DLD1 (cell line): Measurements from ENCODE around the gene GLO1.

Experiments used
- in situ Hi-C: cut with HindIII; loops from 2 replicates; pipeline ENCODE4 v1.10.0; 2017; ENCODE audit warnings: low sequenced_read_pairs

GLO1 gene

DNA sequence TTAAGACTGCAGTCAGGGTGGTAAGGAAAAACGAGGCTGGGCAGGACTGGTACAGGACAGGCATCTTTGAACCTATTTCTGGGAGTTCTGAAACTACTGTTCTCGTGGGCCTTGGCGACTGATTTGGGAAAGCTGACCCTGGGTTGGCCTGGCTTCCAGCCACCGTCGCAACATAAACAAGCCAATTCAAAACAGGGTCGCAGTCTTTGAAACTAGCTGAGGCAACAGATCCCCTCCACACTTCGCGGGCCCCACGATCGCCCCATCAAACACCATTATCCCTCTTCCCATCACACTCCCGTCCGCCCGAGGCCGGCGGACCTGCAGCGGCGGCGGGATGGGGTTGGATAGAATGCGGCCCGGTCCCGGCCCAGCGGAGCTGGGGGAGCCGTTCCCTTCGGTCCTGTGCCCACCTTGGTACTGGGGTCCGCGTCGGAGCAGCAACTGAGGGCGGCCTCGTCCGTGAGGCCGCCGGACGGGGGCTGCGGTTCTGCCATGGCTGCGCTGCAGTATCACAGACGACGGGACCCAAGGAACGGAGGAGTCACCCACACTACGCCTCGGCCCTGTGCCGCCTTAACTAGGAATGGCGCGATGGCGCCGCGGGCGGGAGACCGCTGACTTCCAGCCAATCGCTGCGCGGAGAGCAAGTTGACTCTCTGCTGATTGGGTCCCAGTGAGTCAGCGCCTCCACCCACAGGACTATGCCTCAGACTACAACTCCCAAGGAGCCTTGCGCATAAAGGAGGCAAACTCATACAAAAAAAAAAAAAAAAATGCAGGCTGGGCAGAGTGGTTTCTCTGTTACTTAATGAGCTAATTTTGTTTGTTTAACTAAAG is at the start of gene GLO1:
GLO1 (minus strand) TSS at position 588 of the 840 bp plus-strand sequence; CDS start at position 497, 91 bp downstream.
- in situ Hi-C loops, result no loop called here

- in situ Hi-C loops, result no loop called here
Observed at GRCh38 chr6:38750968-38751615, 48.1 kb upstream of the GLO1 start.

DNA sequence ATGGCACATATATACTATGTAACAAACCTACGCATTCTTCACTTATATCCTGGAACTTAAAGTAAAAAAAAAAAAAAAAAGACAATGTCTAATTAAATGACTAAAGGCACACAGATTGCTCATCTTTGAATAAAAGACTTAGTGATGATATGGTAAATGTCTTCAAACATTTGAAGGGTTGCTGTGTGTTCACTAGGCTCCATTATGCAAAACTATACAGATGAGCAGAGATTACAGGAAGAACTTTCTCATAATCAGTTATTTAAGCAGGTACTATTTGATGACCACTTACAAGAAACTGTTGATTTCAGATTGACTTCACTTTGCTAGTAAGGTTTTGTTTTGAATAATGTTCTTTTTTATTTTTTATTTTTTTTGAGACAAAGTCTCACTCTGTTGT is 46.5 kb upstream of the GLO1 start:
- in situ Hi-C loops, result no loop called here

- in situ Hi-C loops, result no loop called here
Observed at GRCh38 chr6:38739532-38739931, 36.6 kb upstream of the GLO1 start.

DNA sequence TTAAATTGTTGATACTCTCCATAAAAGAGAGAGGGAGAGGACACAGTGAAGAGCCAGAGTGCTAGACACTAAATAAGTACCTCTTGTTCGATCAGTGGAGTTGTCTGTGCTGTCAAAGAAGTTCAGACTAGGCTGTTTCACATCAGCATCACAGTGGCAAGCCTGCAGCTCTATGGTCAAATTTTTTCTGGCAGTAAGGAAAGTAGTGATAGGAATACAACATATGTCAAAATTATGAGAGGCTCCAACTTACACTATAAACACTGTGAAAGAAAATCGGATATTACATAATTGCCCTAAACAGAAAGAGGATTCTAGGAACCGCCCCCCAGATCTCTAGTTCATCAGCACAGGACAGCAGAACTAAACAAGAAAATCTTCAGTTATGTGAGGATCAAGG is 35.3 kb upstream of the GLO1 start:
- in situ Hi-C loops, result no loop called here

DNA sequence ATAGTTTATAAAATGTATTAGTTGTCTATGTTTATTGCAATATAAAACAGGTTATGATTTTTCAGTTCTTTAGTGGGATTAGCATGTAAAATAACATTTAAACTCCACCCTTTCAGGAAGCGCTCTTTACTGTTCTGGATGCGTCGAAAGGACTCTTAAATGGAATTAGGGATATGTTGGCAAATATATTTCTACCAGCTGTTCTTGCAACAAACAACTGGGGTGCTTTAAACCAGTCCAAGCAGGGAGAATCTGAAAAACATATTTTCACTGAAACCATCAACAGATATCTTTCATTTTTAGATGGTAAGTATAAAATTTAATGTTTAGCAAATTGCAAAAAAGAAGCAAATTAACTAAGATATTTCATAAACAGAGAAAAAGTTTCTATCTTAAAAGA is 34.0 kb upstream of the GLO1 start:
- in situ Hi-C loops, result no loop called here

DNA sequence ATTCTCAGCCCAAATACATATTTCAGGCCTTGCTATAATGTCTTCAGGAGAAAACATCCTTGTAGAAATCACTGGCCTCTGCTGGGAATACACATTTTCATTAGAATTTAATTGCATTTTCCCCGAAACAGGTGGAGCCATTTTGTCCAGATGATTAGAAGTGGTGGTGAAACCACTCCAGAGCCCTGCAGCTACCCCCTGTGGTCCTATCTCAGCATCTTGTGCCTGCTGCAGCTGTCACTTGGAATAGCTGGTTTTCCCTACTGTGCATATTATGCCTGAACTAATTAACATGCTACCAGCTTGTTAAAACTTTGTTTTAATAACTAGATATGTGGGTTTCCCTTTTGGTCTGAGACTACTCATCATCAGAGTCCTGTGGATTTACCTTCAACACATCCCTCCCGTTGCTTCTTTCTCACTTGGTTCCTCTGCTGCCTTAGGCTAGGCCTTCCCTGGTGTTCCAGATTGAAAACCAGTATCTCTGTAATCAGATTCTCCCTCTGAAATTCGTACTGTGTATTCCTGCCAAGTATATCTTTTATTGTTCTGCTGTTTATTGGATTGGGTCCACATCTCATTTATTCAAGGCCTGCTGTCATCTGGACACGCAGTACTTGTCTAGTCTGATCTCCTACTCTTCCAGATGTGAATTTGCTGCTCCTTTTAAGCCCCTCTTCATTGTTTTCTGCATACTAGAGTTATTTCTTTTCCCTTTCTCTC is 27.4 kb upstream of the GLO1 start:
- in situ Hi-C loops, result no loop called here

DNA sequence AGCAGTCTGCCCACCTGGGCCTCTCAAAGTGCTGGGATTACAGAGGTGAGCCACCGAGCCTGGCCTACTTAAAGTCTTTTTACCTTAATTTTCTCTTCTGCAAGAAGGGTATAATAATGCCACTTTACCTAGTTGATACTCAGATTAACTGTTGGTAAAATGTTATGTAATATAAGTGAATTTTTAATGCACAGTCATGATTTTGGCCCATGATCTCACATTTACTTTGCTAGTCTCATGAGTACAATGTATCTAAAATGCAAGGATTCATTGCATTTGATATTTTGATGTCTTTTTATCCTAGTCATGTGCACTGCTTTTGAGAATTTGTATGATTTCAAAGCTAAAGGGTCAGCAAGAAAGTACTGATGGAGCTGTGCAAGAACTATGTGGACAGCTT is 25.3 kb upstream of the GLO1 start:
- in situ Hi-C loops, result no loop called here

DNA sequence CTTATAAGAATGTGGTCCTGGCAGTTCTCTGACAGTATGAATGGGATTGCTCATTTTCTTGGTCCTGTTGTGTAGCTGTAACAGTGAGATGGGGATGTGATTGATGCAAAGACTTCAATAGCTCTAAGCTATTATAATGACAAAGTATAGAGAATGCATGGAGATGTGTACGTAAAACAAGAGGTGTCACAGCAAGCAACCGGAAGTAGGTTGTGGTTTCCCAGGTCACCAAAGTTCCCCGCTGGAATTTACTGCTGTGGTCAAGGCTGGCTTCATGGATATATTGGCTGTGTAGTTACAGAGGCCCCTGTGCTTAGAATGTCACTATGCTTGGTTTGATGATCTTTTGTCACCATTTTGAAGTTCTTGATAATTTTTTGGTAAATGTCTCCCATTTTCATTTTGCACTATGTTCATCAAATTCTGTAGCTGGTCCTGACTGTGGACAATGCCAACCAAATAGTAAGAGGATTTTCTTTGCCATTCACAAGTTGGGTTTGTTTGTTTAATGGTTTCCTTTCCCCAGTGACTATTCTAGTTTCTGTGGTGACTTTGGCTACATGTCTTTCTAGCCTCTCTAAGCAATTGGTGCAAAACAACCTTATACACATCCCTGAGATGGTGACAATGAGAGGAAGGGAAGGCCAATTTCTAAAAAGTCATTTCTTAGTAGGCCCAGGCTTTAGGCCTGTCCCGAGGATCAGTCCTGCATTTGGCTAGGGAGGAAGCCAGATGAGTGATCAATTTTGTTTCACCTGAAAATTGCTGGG is 22.7 kb upstream of the GLO1 start:
- in situ Hi-C loops, result no loop called here

DNA sequence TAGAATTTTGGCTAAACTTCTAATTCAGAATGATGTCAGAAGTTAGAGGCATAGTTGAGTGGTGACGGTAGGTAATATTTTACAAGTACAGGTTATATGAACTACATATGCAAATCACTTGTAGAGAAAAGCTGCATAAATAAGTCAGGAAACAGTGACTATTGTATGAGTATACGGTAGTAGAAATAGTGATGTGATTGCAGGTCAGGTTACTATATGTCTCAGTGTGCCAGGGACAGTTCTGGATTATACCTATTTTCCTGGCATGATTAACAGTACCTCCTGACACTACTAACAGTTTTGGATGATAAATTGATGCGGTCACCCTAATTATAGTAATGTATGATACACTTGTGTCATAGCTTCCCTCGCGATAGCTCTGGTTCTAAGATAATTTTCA is 21.4 kb upstream of the GLO1 start:
- in situ Hi-C loops, result no loop called here

DNA sequence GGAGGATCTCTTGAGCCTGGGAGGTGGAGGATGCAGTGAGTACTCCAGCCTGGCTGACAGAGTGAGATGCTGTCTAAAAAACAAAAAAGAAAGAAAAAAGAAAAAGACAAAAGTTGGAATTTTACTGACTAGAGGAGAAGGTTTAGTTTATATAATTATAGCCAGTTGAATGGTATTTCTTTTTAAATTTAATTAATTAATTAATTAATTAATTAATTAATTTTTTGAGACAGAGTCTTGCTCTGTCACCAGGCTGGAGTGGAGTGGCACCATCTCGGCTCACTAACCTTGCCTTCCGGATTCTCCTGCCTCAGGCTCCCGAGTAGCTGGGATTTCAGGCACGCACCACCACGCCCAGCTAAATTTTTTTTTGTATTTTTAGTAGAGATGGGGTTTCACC is 20.8 kb upstream of the GLO1 start:
- in situ Hi-C loops, result no loop called here

DNA sequence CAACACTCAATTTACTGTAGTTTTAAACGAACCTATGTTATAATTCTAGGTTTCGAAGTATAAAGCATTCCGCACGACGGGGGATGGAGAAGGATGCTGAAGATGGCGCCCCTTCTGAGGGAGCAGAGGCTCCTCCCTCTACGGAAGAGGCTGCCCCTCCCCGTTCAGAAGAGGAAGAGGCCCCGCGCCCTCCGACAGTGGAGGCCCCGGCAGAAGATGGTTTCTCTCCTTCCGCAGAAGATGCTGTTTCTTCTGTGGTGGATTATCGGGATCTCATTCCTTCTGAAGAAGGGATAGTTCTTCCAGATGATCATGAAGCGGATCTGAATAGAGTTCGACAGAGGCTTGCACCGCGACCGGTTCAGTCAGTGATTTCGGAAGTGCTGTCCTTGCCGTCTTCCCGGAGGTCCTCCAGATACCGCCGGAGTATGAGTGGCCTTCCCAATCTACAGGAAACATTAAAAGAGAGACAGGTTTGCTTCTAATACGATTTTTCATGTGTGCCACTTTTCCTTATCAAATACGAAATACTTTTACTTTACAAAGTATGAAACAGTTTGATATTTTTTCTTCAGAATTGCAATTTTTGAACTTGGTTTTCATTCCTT is 19.9 kb upstream of the GLO1 start:
- in situ Hi-C loops, result no loop called here

DNA sequence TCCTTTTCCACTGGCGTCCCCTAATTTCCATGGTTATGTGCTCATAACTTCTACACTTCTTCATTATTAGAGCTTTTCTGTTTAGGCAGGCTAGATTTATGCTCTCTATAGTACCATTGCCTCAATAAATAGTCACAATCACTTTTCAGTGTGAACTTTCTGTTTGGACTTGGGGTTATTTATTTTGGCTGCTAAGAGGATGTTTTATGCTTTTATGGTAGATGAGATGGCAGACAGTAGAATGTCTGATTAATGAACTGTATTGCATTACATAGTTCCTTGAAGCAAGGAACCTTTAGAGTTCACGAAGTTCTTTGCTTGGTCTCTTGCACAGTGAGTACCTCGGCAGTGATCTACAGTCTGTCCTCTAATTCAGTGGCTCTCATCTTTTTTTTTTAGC is 19.1 kb upstream of the GLO1 start:
- in situ Hi-C loops, result no loop called here

GRCh38 chr6:38720295-38720694 is 17.4 kb upstream of the GLO1 start:
- in situ Hi-C loops, result no loop called here

DNA sequence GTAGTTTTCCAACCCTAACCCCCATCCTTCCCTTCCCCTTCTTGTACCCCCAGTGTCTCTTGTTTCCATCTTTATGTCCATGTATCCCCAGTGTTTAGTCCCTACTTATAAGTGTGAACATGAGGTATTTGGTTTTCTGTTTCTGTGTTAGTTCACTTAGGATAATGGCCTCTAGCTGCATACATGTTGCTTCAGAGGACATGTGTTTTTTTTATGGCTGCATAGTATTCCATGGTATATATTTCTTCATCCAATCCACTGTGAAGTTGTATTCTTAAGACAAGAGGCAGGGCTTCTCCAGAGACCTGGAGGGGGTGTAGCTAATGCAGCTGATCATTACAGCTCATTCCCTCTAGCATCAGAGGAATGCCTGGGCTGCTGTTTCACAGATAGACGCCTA is 16.4 kb upstream of the GLO1 start:
- in situ Hi-C loops, result no loop called here

DNA sequence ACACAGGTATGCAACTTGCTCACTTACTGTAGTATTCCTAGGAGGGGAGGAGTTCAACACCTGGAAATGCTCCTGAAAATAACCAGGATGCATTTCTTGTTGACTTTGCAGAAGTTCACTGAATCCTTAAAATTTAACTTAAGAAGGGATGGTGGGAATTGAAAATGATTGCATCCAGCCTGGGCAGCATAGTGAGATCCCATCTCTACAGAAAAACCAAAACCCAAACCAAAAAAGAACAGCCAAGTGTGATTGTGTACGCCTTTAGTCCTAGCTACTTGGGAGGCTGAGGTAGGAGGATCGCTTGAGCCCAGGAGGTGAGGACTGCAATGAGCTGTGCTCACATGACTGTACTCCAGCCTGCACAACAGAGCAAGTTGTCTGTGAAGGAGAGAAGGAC is 13.9 kb upstream of the GLO1 start:
- in situ Hi-C loops, result no loop called here

GRCh38 chr6:38715016-38715689 is 12.2 kb upstream of the GLO1 start, which contains the start of gene DNAH8:
Gene DNAH8, plus strand, starts transcription at chr6:38715311. Its CDS starts 7,499 bp downstream, at chr6:38722810.
- in situ Hi-C loops, result no loop called here

DNA sequence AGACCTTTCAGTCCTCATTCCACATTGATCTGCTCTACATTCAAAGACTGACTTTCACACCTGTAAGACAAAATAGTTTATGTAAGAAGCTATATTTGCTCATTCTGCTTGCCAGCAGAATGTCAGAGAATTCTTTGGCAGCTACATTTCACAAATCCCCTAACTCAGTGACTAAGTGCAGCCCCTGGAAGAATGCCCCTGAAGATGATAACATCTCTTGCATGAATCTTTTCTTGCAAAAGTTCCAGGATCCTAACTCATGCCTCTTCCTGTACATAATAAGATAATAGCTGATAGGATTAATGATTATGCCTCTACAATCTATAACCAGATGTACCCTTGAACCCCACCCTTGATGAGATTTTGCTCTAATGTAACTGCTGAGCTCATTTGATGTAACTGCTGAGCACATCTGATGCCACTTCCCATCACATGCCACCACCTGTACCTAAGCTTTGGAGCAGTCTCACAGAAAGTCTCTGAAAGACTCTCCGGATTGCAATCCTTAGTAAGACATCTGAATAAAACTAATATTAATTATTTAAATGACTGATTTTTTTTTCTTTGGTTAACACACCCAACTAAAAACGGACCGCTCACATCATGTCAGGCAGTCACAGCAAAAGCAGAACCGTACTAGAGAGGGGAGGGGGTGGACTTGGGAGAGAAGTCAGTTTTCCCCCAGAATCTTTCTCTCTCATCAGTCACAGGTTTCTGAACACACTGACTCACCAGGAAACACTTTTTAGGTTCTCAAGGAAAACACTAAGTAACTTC is 11.5 kb upstream of the GLO1 start:
- in situ Hi-C loops, result no loop called here

GRCh38 chr6:38713812-38714211 is 10.9 kb upstream of the GLO1 start:
- in situ Hi-C loops, result no loop called here
